ENCODE measurements around the gene SHB.

GRCh38 chr9:38108326-38108725, 39.3 kb upstream of the SHB start:
- TF ChIP-seq CTCF (IDR thresholded peaks at IDR 0.05) (no peak), POLR2A (IDR thresholded peaks at IDR 0.05) (no peak)

All from thyroid gland (tissue), 4 donors.